Upper lobe of left lung (tissue), 4 donors: ENCODE data around the gene R3HDM2.

Source experiments
- CTCF ChIP-seq, 6 experiments: fragments of 450-650 bp in 4 of 6; fragments of 200-600 bp in 2 of 6; sonication (generic) in 2 of 6; IDR thresholded peaks; one replicate each; pipeline ENCODE4 v1.5.1; 2016 to 2019; ENCODE audit warnings: antibody characterized with exemption in 6 of 6
- EP300 ChIP-seq, 4 donors: sonication (generic); formaldehyde crosslinking; IDR thresholded peaks; one replicate each; pipeline ENCODE4 v1.5.1; 2017; ENCODE audit warnings: antibody characterized with exemption in 4 of 4, control low read depth in 2 of 4
- POLR2A ChIP-seq, 4 donors: fragments of 450-650 bp; IDR thresholded peaks; one replicate each; pipeline ENCODE4 v1.5.1; 2016 to 2017; ENCODE audit warnings: antibody characterized with exemption in 4 of 4, mild to moderate bottlenecking in 2 of 4
- POLR2AphosphoS5 ChIP-seq, 2 donors: sonication (generic); formaldehyde crosslinking; IDR thresholded peaks; one replicate each; pipeline ENCODE4 v1.5.1; 2017; ENCODE audit warnings: antibody characterized with exemption in 2 of 2

DNA sequence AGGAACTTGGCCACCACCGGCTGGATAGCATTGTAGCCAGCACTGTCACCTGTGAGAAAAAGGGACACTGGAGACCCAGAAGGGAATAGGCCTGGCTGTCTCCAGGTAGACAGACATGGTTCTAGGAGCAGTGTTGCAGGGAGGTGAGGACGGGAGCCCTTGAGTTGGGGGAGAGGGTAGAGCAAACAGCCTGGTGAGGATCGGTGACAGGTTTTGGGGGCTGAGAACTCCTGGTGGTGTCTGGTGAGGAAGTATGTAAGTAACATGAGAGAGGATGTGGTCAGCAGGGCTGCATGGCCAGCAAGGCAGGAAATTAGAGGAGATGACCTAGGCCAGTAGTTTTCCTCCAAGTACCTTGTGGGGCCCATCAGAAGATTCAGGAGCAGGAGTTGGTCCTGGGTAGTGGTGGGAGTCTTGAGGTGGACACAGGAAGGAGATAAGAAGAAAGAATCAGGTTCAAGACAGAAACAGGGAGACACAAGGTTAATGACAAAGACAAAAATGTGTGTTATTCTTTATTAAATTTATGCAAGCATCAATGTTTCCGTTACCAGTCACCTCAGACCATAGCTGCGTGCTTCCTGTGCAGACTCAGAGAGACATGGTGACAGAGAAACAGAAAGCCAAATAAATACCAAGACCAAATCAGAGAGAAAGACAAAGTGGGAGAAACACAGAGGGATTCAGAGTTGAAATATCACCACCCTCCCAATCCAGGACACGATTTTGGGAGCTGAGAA, 48.7 kb upstream of the R3HDM2 start, which contains the start of gene ARHGAP9:
- TF ChIP-seq CTCF (IDR thresholded peaks at IDR 0.05) (no peak), POLR2A (IDR thresholded peaks at IDR 0.05) (peak in 1 of 4 donors; percentile 34), EP300 (IDR thresholded peaks at IDR 0.05) (no peak), POLR2AphosphoS5 (IDR thresholded peaks at IDR 0.05) (no peak)
